Lower lobe of right lung (tissue), 2 donors: Measurements from ENCODE around the gene TNIP3. TPM values are rescaled to one million over a fixed set of nuclear protein-coding genes. Genes with fewer than 3 reads are reported as not detected.

Source experiments
- ATAC-seq, 2 donors: fragments of 200-7000 bp; cut with Tn5 transposase; one replicate each; pipeline ENCODE4 v1.9.1; 2020 to 2022; ENCODE audit warnings: mild to moderate bottlenecking in 2 of 2, moderate library complexity in 2 of 2
- DNase-seq: peaks from one replicate; pipeline ENCODE4 v3.0.0-alpha.2; 2020
- H3K27ac ChIP-seq: fragments of 200-600 bp; one replicate; pipeline ENCODE4 v1.8.0; 2022
- H3K27me3 ChIP-seq: fragments of 200-600 bp; one replicate; pipeline ENCODE4 v1.8.0; 2022; ENCODE audit warnings: low read depth
- H3K36me3 ChIP-seq: fragments of 200-600 bp; one replicate; pipeline ENCODE4 v1.8.0; 2022; ENCODE audit warnings: mild to moderate bottlenecking
- H3K4me1 ChIP-seq: fragments of 200-600 bp; one replicate; pipeline ENCODE4 v1.8.0; 2022
- H3K4me3 ChIP-seq: fragments of 200-600 bp; one replicate; pipeline ENCODE4 v1.8.0; 2022; ENCODE audit warnings: mild to moderate bottlenecking
- H3K9me3 ChIP-seq: fragments of 200-600 bp; one replicate; pipeline ENCODE4 v1.8.0; 2022
- intact Hi-C: fragments of 100-400 bp; cut with DNase I; formaldehyde crosslinking; loops from one replicate; pipeline ENCODE4 v1.11.0; 2022
- total RNA-seq: library from RNA; stranded (reverse); fragmentation: NEBNext Ultra II Directional; extraction: Animal tissue kit (Norgen Biotek cat#: 25700); gene quantifications from one replicate; pipeline ENCODE4 v1.2.1, GENCODE V29; 2021
- TF ChIP-seq, protein P1 (sequence below): fragments of 200-600 bp; IDR thresholded peaks from one replicate; pipeline ENCODE4 v1.8.0; 2022; ENCODE audit warnings: antibody characterized with exemption, mild to moderate bottlenecking
- donor health status: DM: no; HTN: yes; CAD: no; lungs with severe emphysema.

TNIP3 gene
- total RNA-seq, 1 donor from 2014 or later, result 0.95 TPM

DNA sequence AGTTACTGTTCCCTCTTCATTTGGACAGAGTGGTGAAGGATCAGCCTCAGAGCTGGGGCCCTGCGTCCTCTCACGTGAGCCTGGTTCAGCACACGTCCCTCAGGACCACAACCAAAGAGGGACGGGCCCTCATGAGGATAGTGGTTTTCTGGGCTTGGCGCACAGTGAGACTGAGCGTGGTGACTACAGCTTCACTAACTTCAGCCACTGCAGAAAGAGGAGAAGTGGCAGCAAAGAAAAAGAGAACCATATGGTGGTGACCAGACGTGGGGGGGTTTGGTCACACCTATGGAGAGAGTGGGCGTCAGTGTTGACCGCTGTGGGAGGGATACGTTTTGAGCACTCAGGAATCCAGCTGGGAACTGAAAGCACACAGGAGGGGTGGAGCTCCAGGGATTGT is 21.8 kb upstream of the TNIP3 start:
- TF ChIP-seq, protein P1, sequence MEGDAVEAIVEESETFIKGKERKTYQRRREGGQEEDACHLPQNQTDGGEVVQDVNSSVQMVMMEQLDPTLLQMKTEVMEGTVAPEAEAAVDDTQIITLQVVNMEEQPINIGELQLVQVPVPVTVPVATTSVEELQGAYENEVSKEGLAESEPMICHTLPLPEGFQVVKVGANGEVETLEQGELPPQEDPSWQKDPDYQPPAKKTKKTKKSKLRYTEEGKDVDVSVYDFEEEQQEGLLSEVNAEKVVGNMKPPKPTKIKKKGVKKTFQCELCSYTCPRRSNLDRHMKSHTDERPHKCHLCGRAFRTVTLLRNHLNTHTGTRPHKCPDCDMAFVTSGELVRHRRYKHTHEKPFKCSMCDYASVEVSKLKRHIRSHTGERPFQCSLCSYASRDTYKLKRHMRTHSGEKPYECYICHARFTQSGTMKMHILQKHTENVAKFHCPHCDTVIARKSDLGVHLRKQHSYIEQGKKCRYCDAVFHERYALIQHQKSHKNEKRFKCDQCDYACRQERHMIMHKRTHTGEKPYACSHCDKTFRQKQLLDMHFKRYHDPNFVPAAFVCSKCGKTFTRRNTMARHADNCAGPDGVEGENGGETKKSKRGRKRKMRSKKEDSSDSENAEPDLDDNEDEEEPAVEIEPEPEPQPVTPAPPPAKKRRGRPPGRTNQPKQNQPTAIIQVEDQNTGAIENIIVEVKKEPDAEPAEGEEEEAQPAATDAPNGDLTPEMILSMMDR, result no peak
- Histone ChIP-seq H3K4me3 (no peak overlapping the region), H3K27me3 (no peaks in the 10 kb centered on the region), H3K9me3 (no peaks in the 10 kb centered on the region), H3K4me1 (peaks cover 8% of the 10 kb centered on the region), H3K27ac (no peak overlapping the region), H3K36me3 (no peaks in the 10 kb centered on the region)
- intact Hi-C loops, result no loop called here
- peak in 1 of 2 donors; percentile 11 for ATAC-seq
- no peak for DNase-seq

DNA sequence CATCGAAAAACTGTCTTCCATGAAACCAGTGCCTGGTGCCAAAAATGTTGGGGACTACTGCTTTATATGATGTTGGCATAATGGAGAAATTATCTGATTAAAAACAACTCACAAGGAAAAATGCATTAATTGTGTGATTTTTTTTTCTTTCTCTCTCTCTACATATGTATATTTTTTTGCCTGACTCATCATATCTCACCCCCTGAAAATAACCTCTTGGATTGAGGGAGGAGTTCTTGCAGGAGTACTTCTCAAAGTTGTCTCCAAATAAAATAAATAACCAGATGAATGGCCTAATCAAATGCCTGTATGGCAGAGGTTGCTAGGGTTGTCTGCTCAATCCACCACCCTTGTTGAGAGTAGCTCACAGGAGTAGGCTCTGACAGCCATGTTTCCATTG is 19.9 kb upstream of the TNIP3 start:
- DNase-seq (no peak), ATAC-seq (no peak)
- Histone ChIP-seq H3K4me3 (no peak overlapping the region), H3K36me3 (no peaks in the 10 kb centered on the region), H3K4me1 (peaks cover 8% of the 10 kb centered on the region), H3K27ac (no peak overlapping the region), H3K9me3 (no peaks in the 10 kb centered on the region), H3K27me3 (no peaks in the 10 kb centered on the region)
- TF ChIP-seq, protein P1, result no peak
- intact Hi-C loops, result no loop called here

DNA sequence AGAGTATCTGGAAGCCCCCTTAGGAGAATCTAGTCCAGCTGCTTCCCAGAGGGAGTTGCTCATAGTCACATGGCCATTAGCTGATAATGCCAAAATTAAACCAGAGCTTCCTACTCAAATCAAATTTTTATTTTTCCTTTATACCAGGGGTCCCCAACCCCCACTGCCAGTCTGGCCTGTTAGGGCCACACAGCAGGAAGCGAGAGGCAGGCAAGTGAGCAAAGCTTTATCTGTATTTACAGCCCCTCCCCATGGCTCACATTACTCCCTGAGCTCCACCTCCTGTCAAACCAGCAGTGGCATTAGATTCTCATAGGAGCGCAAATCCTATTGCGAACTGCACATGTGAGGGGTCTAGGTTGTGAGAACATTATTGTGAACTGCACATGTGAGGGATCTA is 19.2 kb upstream of the TNIP3 start:
- H3K27ac ChIP-seq, result no peak overlapping the region
- DNase-seq (no peak), ATAC-seq (no peak)
- TF ChIP-seq, protein P1, result no peak
- no peak overlapping the region for H3K4me3 ChIP-seq
- no peaks in the 10 kb centered on the region for H3K9me3 ChIP-seq
- H3K4me1 ChIP-seq, result peaks cover 8% of the 10 kb centered on the region
- intact Hi-C loops, result no loop called here
- no peaks in the 10 kb centered on the region for H3K27me3 ChIP-seq
- H3K36me3 ChIP-seq, result no peaks in the 10 kb centered on the region

DNA sequence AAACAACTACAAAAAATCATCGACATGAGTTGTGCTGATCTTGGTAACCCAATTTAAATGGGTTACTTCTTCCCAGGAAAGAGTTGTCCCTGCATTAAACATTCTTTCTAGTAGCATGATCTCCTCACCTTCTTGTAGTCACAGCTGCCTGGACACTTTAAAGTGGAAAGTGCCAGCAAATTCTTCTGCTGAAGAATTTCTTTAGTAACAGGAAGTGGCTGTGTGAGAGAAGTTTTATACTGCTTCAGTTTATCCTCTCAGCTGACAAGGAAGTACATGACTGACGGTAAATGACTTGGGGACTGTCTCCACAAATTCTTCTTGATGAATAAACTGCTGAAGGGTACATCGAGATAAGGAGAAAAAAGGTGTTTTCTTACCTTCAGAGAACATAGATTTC is 18.2 kb upstream of the TNIP3 start:
- Histone ChIP-seq H3K4me1 (peaks cover 15% of the 10 kb centered on the region), H3K36me3 (no peaks in the 10 kb centered on the region), H3K27me3 (no peaks in the 10 kb centered on the region), H3K9me3 (no peaks in the 10 kb centered on the region), H3K4me3 (peak overlapping the region; percentile 22), H3K27ac (peak overlapping the region; percentile 78)
- DNase-seq, result no peak
- peak; percentile 72 to 83 for ATAC-seq
- TF ChIP-seq, protein P1, result no peak
- intact Hi-C loops, result no loop called here

DNA sequence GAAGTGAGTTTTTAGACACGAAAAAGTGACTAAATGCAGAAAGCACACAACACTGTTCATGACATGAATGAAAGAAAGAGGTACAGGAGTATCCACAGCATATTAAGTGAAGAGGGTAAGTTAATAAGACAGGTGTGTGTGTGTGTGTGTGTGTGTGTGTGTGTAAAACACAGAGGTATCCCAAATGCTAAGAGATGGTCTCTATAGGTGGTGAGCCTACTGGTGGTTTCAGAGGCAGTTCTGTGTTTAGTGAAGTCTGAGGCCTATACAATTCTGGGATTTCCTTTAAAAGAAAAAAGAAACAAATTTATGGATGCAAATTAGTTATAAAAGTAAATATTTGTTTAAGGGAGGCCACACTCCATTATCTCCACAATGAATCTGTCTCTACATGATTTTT is 17.4 kb upstream of the TNIP3 start:
- TF ChIP-seq, protein P1, result no peak
- intact Hi-C loops, result no loop called here
- no peaks in the 10 kb centered on the region for H3K9me3 ChIP-seq
- H3K36me3 ChIP-seq, result no peaks in the 10 kb centered on the region
- H3K4me3 ChIP-seq, result no peak overlapping the region
- ATAC-seq (no peak), DNase-seq (no peak)
- peak overlapping the region; percentile 78 for H3K27ac ChIP-seq
- H3K27me3 ChIP-seq, result no peaks in the 10 kb centered on the region
- H3K4me1 ChIP-seq, result peaks cover 15% of the 10 kb centered on the region

DNA sequence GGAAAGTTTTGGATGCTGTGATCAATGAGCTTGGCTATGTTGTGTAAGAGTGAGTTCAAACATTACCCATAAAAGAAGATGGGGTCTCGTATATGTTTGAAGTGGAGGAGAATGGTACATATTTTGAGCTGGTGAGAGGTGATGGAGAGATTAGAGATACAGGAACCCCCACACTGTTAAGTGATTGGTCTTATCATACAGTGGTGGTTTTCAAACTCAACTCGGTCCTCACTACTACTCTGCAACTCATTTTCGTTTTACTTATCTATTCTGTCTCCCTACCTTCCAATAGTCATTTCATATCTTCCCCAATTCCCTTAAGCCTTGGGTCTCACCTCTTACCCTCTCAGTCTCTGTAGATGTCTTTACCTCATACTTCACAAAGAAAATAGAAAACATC is 16.4 kb upstream of the TNIP3 start:
- intact Hi-C loops, result no loop called here
- H3K36me3 ChIP-seq, result no peaks in the 10 kb centered on the region
- DNase-seq (no peak), ATAC-seq (no peak)
- H3K4me1 ChIP-seq, result peaks cover 15% of the 10 kb centered on the region
- no peak overlapping the region for H3K4me3 ChIP-seq
- H3K9me3 ChIP-seq, result no peaks in the 10 kb centered on the region
- TF ChIP-seq, protein P1, result no peak
- H3K27me3 ChIP-seq, result no peaks in the 10 kb centered on the region
- no peak overlapping the region for H3K27ac ChIP-seq
